Measurements from ENCODE around the gene CXCL6.

- no peak for TF ChIP-seq POLR2A (IDR thresholded peaks at IDR 0.05; ENCODE audit: low read depth, low read length)
- TF ChIP-seq POLR2AphosphoS5 (IDR thresholded peaks at IDR 0.05; ENCODE audit: low read depth, low read length) = no peak
Measured at GRCh38 chr4:73832651-73833237, 3.7 kb upstream of the CXCL6 start.
